Measurements from ENCODE around the gene HDAC2.

Gene HDAC2

DNA sequence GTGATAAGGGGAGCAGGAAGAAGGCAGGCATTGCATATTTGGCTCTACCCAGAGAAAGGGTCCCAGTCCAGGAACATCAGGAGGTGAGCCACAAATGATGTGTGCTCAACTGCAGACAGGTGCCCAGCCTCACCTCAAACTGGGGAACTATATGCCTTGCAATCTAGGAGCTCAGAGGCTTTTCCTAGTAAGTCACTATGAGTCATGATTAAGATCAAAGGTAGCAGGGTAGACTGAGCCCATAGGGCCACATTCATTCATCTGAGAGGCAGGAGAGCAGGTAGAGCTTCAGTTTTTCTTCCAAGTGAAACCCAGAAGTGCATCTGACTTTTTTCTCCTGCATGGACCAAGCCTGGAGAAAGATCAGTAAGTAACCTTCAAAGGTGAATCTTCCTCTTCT is 82.5 kb downstream of the HDAC2 start:
- H3K4me3 ChIP-seq (ENCODE audit: control insufficient read depth, low read depth, low read length): no peak overlapping the region
- no peak for DNase-seq (ENCODE audit: low read depth)
- TF ChIP-seq, protein P1, sequence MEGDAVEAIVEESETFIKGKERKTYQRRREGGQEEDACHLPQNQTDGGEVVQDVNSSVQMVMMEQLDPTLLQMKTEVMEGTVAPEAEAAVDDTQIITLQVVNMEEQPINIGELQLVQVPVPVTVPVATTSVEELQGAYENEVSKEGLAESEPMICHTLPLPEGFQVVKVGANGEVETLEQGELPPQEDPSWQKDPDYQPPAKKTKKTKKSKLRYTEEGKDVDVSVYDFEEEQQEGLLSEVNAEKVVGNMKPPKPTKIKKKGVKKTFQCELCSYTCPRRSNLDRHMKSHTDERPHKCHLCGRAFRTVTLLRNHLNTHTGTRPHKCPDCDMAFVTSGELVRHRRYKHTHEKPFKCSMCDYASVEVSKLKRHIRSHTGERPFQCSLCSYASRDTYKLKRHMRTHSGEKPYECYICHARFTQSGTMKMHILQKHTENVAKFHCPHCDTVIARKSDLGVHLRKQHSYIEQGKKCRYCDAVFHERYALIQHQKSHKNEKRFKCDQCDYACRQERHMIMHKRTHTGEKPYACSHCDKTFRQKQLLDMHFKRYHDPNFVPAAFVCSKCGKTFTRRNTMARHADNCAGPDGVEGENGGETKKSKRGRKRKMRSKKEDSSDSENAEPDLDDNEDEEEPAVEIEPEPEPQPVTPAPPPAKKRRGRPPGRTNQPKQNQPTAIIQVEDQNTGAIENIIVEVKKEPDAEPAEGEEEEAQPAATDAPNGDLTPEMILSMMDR (conservative IDR thresholded peaks at IDR 0.05; ENCODE audit: control insufficient read depth, insufficient read depth, low read depth, low read length): no peak

GRCh38 chr6:113886512-113886911 is 84.4 kb downstream of the HDAC2 start:
- TF ChIP-seq, protein P1 (conservative IDR thresholded peaks at IDR 0.05; ENCODE audit: control insufficient read depth, insufficient read depth, low read depth, low read length): no peak
- no peak for DNase-seq (ENCODE audit: low read depth)

DNA sequence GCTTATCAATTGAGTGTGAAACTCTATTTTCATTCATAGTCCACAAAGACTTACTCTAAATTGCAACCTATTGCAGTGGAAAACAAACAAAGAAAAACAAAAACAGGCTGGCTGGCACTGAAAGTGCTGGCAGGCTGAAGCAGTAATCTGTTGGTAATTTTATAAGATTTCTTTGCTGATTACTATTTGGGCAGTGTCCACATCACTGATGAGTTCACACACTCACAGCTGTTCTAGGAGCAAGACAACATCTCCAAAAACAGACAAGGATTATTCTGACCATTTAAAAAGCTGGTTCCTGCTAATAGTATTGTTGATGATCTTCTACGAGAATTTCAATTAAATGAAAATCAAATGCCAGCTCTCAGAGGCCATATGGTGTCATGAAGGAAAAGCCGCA is 86.9 kb downstream of the HDAC2 start:
- TF ChIP-seq, protein P1 (conservative IDR thresholded peaks at IDR 0.05; ENCODE audit: control insufficient read depth, insufficient read depth, low read depth, low read length): no peak
- no peak overlapping the region for H3K4me3 ChIP-seq (ENCODE audit: control insufficient read depth, low read depth, low read length)
- no peak for DNase-seq (ENCODE audit: low read depth)

More at GRCh38 chr6:113886512-113886911, 84.4 kb downstream of the HDAC2 start:
- H3K4me3 ChIP-seq (ENCODE audit: control insufficient read depth, low read depth, low read length): no peak overlapping the region
